SIG-M5 treated with dmso at 0.1 percent for 504 hours (cell line): ENCODE measurements around the gene ETV3L.
"Not testable (repeated sequence)": the region's sequence is repeated elsewhere in the genome, so short reads cannot be mapped to it uniquely, and the experiment has no call there.

ENCODE experiments used
- DNase-seq: peaks from one replicate; lab custom pipeline; 2025; ENCODE audit not compliant: unreplicated experiment; lab: John Stamatoyannopoulos, UW

ETV3L gene

GRCh38 chr1:157105988-157106812 is 6.6 kb upstream of the ETV3L start:
- DNase-seq = peak; percentile 82

- no peak for DNase-seq
Measured at GRCh38 chr1:157105298-157105987, 5.8 kb upstream of the ETV3L start.

DNA sequence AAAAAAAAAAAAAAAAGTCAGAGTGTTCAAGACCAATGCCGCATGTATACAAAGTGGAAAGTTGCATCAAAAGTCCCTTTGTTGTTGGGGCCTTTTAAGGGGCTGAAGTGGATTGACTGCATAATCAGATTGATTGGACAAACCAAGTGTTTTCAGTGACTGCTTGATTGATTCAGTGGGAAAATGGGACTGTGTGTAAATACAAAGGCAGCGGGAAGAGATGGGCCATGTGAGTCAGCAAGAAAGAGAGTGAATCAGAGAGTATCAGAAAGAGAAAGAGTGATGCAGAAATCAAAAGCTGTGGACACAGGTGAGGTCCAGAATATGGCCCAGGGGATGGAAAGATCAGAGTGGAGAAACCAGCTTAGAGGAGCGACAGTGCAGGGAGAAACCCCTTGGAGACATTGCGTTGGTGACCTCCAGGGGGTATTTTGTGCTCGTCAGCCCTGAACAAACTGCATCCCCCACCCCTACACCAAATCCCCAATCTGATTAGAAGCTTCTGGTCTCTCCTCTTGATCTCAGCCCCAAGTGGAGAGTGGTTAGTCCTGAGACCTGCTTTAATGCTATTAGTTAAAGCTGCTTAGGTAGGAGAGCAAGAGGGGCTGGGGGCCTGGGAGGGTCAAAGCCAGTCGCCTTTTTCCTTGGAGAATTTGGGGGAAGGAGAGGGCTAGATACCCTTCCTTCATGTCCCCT is 5.1 kb upstream of the ETV3L start:
- no peak for DNase-seq

GRCh38 chr1:157103268-157103667 is 3.7 kb upstream of the ETV3L start:
- no peak for DNase-seq

DNA sequence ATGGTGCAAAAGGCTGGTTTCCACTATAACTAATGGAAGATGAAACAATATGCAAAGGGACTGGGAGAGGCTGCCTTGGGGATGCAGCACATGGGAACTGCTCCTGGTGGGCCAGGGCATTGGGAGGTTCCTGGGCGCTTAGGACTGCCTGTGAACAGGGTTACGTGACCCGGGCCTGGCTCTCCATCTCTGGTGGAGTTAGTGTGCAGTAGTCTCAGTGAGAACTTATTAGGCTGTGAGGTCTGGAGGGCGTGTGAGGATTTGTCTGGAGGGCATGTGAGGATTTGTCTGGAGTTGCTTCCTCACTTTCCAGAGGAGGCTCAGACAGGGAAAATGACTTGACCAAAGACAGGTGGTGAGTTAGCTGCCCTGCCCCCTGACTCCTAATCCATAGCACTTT is 1.5 kb upstream of the ETV3L start:
- no peak for DNase-seq

- DNase-seq = not testable (repeated sequence)
Measured at GRCh38 chr1:157098987-157099632, 498 bp downstream of the ETV3L start.

GRCh38 chr1:157098519-157098918 is 1.1 kb downstream of the ETV3L start:
- no peak for DNase-seq

DNA sequence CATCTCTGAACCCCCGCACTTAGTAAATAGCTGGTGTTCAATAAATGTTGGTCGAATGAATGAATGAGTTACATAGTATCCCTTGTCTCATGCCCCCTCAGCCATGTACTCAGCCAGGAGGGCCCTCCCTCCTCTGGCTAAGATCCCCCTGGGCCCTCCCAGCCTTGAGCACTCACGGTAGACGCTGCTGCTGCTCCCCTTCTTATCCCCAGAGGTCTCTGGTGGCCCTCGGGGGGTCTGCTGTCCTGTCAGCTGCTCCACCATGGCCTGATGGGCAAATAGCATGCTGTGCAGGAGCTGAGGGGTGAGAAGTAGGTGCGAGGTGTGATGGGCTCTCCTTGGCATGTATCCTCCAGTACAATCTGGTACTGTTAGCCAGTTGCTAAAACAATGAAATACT is 1.9 kb downstream of the ETV3L start:
- no peak for DNase-seq

DNA sequence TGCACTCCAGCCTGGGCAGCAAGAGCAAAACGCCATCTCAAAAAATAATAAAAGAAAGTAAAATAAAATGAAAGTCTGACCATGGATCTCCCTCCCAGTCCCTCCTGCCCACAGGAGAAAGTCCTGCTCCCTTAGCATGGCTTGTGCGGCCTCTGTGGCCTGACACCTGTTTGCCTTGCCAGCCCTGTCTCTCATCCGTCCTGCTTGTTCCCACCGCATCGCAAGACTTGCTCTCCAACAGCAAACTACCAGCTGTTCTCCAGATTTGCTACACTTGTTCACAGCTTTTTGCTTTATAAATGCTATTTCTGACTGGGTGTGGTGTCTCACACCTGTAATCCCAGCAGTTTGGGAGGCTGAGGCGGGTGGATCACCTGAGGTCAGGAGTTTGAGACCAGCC is 2.7 kb downstream of the ETV3L start:
- DNase-seq = no peak

DNA sequence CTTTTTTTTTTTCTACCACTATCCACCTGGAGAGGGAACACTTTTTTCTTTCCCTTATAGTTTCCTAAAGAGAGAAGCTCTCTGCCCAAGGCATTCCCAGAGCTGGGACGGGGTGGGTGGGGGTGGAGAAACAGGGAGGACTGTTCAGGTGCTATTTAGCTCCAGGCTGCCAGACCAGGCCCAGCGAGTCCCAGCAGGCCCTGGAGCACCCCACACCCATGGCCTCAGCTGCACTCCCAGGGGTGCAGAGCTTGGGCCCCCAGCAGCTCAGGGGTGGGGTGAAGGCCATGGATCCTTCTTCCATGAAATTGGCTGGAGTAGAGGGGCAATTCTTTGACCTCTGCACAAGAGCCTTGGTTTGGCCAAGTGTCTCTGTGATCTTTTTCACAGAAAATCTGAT is 4.1 kb downstream of the ETV3L start:
- no peak for DNase-seq

DNA sequence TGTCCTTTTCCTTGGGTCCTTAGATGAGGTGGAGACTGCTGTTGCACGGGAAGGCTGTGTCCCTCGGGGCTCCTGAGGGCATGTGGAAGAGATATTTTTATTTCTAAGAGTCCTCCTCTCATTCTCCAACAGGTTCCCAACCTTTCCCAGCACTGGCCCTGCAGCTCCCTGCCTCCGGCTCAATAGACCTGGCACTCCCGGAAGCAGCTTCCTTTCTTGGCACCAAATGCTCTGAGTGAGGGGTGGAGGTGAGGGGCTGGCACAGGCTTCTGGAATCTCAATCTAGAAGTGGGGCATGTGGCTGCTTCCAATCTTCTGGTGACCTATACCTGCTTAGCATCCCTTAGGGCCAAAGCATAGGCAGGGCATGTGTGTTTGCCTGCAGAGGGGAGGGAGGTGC is 4.5 kb downstream of the ETV3L start:
- DNase-seq = no peak

- DNase-seq = no peak
Measured at GRCh38 chr1:157092831-157093230, 6.8 kb downstream of the ETV3L start.

GRCh38 chr1:157091668-157092273 is 7.8 kb downstream of the ETV3L start:
- no peak for DNase-seq

GRCh38 chr1:157091186-157091585 is 8.4 kb downstream of the ETV3L start:
- DNase-seq = no peak

- DNase-seq = no peak
Measured at GRCh38 chr1:157090771-157091170, 8.8 kb downstream of the ETV3L start.

- DNase-seq = peak; percentile 66
Measured at GRCh38 chr1:157090196-157090647, 9.4 kb downstream of the ETV3L start.

- DNase-seq = no peak
Measured at GRCh38 chr1:157089789-157090188, 9.8 kb downstream of the ETV3L start.

- DNase-seq = no peak
Measured at GRCh38 chr1:157088607-157089006, 11.0 kb downstream of the ETV3L start.

- DNase-seq = no peak
Measured at GRCh38 chr1:157087030-157087429, 12.6 kb downstream of the ETV3L start.

- DNase-seq = no peak
Measured at GRCh38 chr1:157086299-157086698, 13.3 kb downstream of the ETV3L start.

- peak; percentile 96 for DNase-seq
Measured at GRCh38 chr1:157085421-157085820, 14.2 kb downstream of the ETV3L start.
